SK-N-SH (cell line): ENCODE results near the gene PRM1. TPM values are rescaled to one million over a fixed set of nuclear protein-coding genes. Genes with fewer than 3 reads are reported as not detected.

Source experiments
- CTCF ChIA-PET: fragments of 300-600, 350-600 bp; formaldehyde crosslinking; extraction: SDS; loops from one replicate; lab custom pipeline; 2021; lab: Yijun Ruan, JAX
- POLR2A ChIA-PET: fragments of 350-600 bp; sonication (Branson Sonifier 250); formaldehyde crosslinking; extraction: SDS; loops from one replicate; lab custom pipeline; 2020; ENCODE audit warnings: antibody characterized with exemption, inconsistent platforms; lab: Yijun Ruan, JAX
- DNase-seq: peaks from one replicate; pipeline ENCODE4 v3.0.0; 2012
- H2AFZ ChIP-seq: fragments of 200-600 bp; sonication (generic); 2 replicates; pipeline ENCODE4 v1.8.1; 2016; ENCODE audit warnings: antibody characterized with exemption, mild to moderate bottlenecking, low read depth
- H3F3A ChIP-seq: fragments of 200-600 bp; sonication (generic); replicated peaks from 2 replicates; pipeline ENCODE3; 2016; ENCODE audit warnings: antibody characterized with exemption, mild to moderate bottlenecking; ENCODE audit not compliant: insufficient read depth
- H3K27ac ChIP-seq, 2 experiments: fragments of 200-500 bp in 1 of 2; fragments of 200-600 bp in 1 of 2; sonication (Bioruptor generic) in 1 of 2; sonication (generic), shearing (Covaris generic) in 1 of 2; 2 replicates each; pipeline versions ENCODE4 v1.5.1 to v1.6.1; 2014 to 2016; ENCODE audit warnings: low read depth in 2 of 2, inconsistent platforms in 1 of 2, low read length in 1 of 2, mild to moderate bottlenecking in 1 of 2, mixed read lengths in 1 of 2
- H3K27me3 ChIP-seq: fragments of 200-600 bp; sonication (generic), shearing (Covaris generic); 2 replicates; pipeline ENCODE4 v1.6.1; 2016; ENCODE audit warnings: mixed run types; ENCODE audit not compliant: insufficient read depth
- H3K36me3 ChIP-seq, 2 experiments: fragments of 200-500 bp in 1 of 2; fragments of 200-600 bp in 1 of 2; sonication (Bioruptor generic) in 1 of 2; sonication (generic) in 1 of 2; replicated peaks in 1 of 2; 2 replicates each; pipeline versions ENCODE3 to v1.5.1; 2014 to 2016; ENCODE audit warnings: low read length in 1 of 2, mild to moderate bottlenecking in 1 of 2; ENCODE audit not compliant: insufficient read depth in 2 of 2, control insufficient read depth in 1 of 2
- H3K4me1 ChIP-seq, 2 experiments: fragments of 200-500 bp in 1 of 2; fragments of 200-600 bp in 1 of 2; sonication (Bioruptor generic) in 1 of 2; sonication (generic), shearing (Covaris generic) in 1 of 2; 2 replicates each; pipeline versions ENCODE4 v1.5.1 to v1.6.1; 2014 to 2016; ENCODE audit warnings: low read depth in 1 of 2, low read length in 1 of 2, mixed run types in 1 of 2; ENCODE audit not compliant: insufficient read depth in 2 of 2, control insufficient read depth in 1 of 2
- H3K4me2 ChIP-seq: fragments of 200-600 bp; sonication (generic), shearing (Covaris generic); 2 replicates; pipeline ENCODE4 v1.6.1; 2017; ENCODE audit warnings: mixed run types
- H3K4me3 ChIP-seq, 2 experiments: fragments of 200-500 bp in 1 of 2; fragments of 200-600 bp in 1 of 2; sonication (Bioruptor generic) in 1 of 2; sonication (generic), shearing (Covaris generic) in 1 of 2; 2 replicates each; pipeline versions ENCODE4 v1.5.1 to v1.8.1; 2014 to 2016; ENCODE audit warnings: low read depth in 2 of 2, inconsistent platforms in 1 of 2, low read length in 1 of 2, mild to moderate bottlenecking in 1 of 2, mixed read lengths in 1 of 2, moderate library complexity in 1 of 2
- H3K79me2 ChIP-seq: fragments of 200-600 bp; sonication (generic); 2 replicates; pipeline ENCODE4 v1.8.1; 2017; ENCODE audit warnings: mild to moderate bottlenecking; ENCODE audit not compliant: insufficient read depth
- H3K9ac ChIP-seq: fragments of 200-600 bp; sonication (generic); 2 replicates; pipeline ENCODE4 v1.6.1; 2017; ENCODE audit warnings: mixed run types
- H3K9me2 ChIP-seq: fragments of 200-600 bp; sonication (generic); 2 replicates; pipeline ENCODE4 v1.6.1; 2017; ENCODE audit warnings: mixed run types
- H3K9me3 ChIP-seq: fragments of 200-600 bp; sonication (generic); 2 replicates; pipeline ENCODE4 v1.6.1; 2017; ENCODE audit warnings: mixed run types, mild to moderate bottlenecking, moderate library complexity
- H4K20me1 ChIP-seq: fragments of 200-600 bp; sonication (generic); 2 replicates; pipeline ENCODE4 v1.6.1; 2017; ENCODE audit warnings: mild to moderate bottlenecking, mixed run types; ENCODE audit not compliant: insufficient read depth
- CHD2 ChIP-seq: fragments of 150-350 bp; IDR thresholded peaks from 2 replicates; pipeline ENCODE4 v1.6.1; 2018; ENCODE audit warnings: low read length; ENCODE audit not compliant: partially characterized antibody
- EP300 ChIP-seq, 2 experiments: IDR thresholded peaks; 2 replicates each; pipeline versions ENCODE4 v1.4.0 to v1.6.1; 2012; ENCODE audit warnings: borderline replicate concordance in 1 of 2, low read depth in 1 of 2, low read length in 1 of 2
- EZH2phosphoT487 ChIP-seq: fragments of 200-600 bp; sonication (generic); IDR thresholded peaks from 2 replicates; pipeline ENCODE4 v1.6.1; 2017; ENCODE audit warnings: low read depth, mixed run types, mild to moderate bottlenecking, antibody characterized with exemption, moderate library complexity, borderline replicate concordance
- FOSL2 ChIP-seq: IDR thresholded peaks from 2 replicates; pipeline ENCODE4 v1.4.0; 2012; ENCODE audit warnings: low read depth, mild to moderate bottlenecking, moderate library complexity, borderline replicate concordance
- FOXJ3 ChIP-seq: sonication (generic); formaldehyde crosslinking; IDR thresholded peaks from 2 replicates; pipeline ENCODE4 v1.5.1; 2020; ENCODE audit warnings: mild to moderate bottlenecking, missing genetic modification reagents
- FOXM1 ChIP-seq: IDR thresholded peaks from 2 replicates; pipeline ENCODE4 v1.4.0; 2012; ENCODE audit warnings: low read depth, mild to moderate bottlenecking
- MEF2A ChIP-seq: IDR thresholded peaks from 2 replicates; pipeline ENCODE4 v1.4.0; 2012; ENCODE audit warnings: low read depth, borderline replicate concordance
- MXI1 ChIP-seq: IDR thresholded peaks from 2 replicates; pipeline ENCODE4 v1.6.1; 2012; ENCODE audit warnings: mild to moderate bottlenecking, low read depth, low read length, improper control_type of control experiment
- NFIC ChIP-seq: IDR thresholded peaks from 2 replicates; pipeline ENCODE4 v1.4.0; 2012; ENCODE audit warnings: borderline replicate concordance
- NRF1 ChIP-seq: IDR thresholded peaks from 2 replicates; pipeline ENCODE4 v1.6.1; 2012; ENCODE audit warnings: low read depth, mild to moderate bottlenecking, low read length
- POLR2AphosphoS5 ChIP-seq: IDR thresholded peaks from 2 replicates; pipeline ENCODE4 v1.6.1; 2012; ENCODE audit warnings: low read depth, low read length
- RAD21 ChIP-seq: IDR thresholded peaks from 2 replicates; pipeline ENCODE4 v1.6.1; 2012; ENCODE audit warnings: mild to moderate bottlenecking, low read length
- RXRA ChIP-seq: IDR thresholded peaks from 2 replicates; pipeline ENCODE4 v1.4.0; 2012; ENCODE audit warnings: low read depth, mild to moderate bottlenecking, borderline replicate concordance
- TAF1 ChIP-seq: IDR thresholded peaks from 2 replicates; pipeline ENCODE4 v1.6.1; 2012; ENCODE audit warnings: low read depth, mild to moderate bottlenecking, low read length, moderate library complexity, borderline replicate concordance
- TCF12 ChIP-seq: IDR thresholded peaks from 2 replicates; pipeline ENCODE4 v1.4.0; 2012
- USF1 ChIP-seq: IDR thresholded peaks from 2 replicates; pipeline ENCODE4 v1.4.0; 2012; ENCODE audit warnings: low read depth, borderline replicate concordance
- ZBTB33 ChIP-seq: IDR thresholded peaks from 2 replicates; pipeline ENCODE4 v1.4.0; 2012; ENCODE audit warnings: low read depth, borderline replicate concordance
- WGBS: methylation state at CpG from one replicate; pipeline ENCODE4 v1.1.6; 2017; ENCODE audit warnings: low lambda C conversion rate; 5-methylcytosine and 5-hydroxymethylcytosine counted together
- polyA plus RNA-seq, 3 experiments: library from polyadenylated mRNA; depleted of rRNA; stranded (reverse); fragments of >200 nt; gene quantifications; 2 replicates each; pipeline ENCODE4 v1.2.3, GENCODE V29; 2012
- TF ChIP-seq, protein P1 (sequence below): fragments of 200-600 bp; sonication (generic); IDR thresholded peaks from 2 replicates; pipeline ENCODE4 v1.6.1; 2017; ENCODE audit warnings: antibody characterized with exemption, mild to moderate bottlenecking, moderate library complexity

PRM1 gene
- polyA plus RNA-seq, 1 of the 3 experiments (the other 2 are of a cell fraction): not detected

DNA sequence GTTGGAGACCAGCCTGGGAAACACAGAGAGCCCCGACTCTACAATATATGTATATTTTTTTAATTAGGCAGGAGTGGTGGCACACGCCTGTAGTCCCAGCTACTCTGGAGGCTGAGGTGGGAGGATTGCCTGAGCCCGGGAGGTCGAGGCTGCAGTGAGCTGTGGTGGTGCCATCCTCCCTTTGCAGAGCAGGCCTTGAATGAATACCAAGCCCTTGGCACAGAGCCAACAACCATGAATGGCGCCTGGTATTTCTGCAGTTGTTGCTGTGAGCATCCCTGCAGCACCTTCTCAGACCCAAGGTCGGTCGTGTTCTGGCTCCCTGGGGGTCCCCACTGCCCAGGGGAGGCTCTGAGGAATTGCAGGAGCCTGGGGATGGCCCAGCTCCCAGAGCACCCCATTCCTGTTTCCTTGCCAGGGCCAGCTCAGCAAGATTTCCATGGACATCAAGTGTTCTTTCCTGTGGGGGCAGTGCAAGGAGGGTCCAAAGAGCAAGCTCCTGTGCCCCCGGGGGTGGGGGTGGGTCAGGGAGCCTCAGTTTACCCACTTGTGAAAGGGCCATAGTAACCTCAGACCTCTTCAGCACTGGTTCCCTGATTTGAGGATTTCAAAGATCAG is 38.5 kb upstream of the PRM1 start:
- Histone ChIP-seq H4K20me1 (no peaks in the 10 kb centered on the region), H3K4me1 (peaks cover 0 to 3% of the 10 kb centered on the region in 2 experiments; a peak in 1 of 4 replicates), H3K27ac (no peak overlapping the region), H3K36me3 (no peaks in the 10 kb centered on the region), H3K9ac (no peak overlapping the region), H2AFZ (no peak overlapping the region), H3K4me2 (no peak overlapping the region), H3F3A (peaks cover 4% of the 10 kb centered on the region)
- CTCF ChIA-PET: interaction anchor here (1.0 to 1.3 kb wide), 4 partner anchors 14 to 356 kb away, joined by 3 to 4 read pairs (median 3); no protein-coding TSS in a partner anchor
- DNase-seq: peak; percentile 67
- POLR2A ChIA-PET: interaction anchor here (1.1 kb wide), 1 partner anchor 22 kb away, joined by 3 read pairs; no protein-coding TSS in a partner anchor
- WGBS: 34% methylated on average over 5 of the region's 8 CpGs
- TF ChIP-seq RXRA (no peak), RAD21 (no peak), CHD2 (no peak), TCF12 (no peak), NFIC (peak; percentile 91), POLR2AphosphoS5 (no peak), ZBTB33 (no peak), FOXM1 (no peak)
- TF ChIP-seq, all 33 proteins: peak for 1
- Histone ChIP-seq H3K9me3 (no peaks in the 10 kb centered on the region), H3K4me3 (no peak overlapping the region), H3K79me2 (no peaks in the 10 kb centered on the region), H3K9me2 (no peaks in the 10 kb centered on the region), H3K27me3 (no peaks in the 10 kb centered on the region)

- WGBS: 82% methylated on average over 8 of the region's 8 CpGs
- Histone ChIP-seq H3K4me1 (peaks cover 0 to 3% of the 10 kb centered on the region in 2 experiments; a peak in 1 of 4 replicates), H3K27ac (no peak overlapping the region), H3K4me3 (no peak overlapping the region), H3K79me2 (no peaks in the 10 kb centered on the region), H2AFZ (no peak overlapping the region), H3K9ac (no peak overlapping the region), H3K27me3 (no peaks in the 10 kb centered on the region), H4K20me1 (no peaks in the 10 kb centered on the region), H3F3A (peaks cover 4% of the 10 kb centered on the region), H3K4me2 (no peak overlapping the region), H3K36me3 (no peaks in the 10 kb centered on the region), H3K9me2 (no peaks in the 10 kb centered on the region), H3K9me3 (no peaks in the 10 kb centered on the region)
- POLR2A ChIA-PET: interaction anchor here (1.1 kb wide), 1 partner anchor 21 kb away, joined by 3 read pairs; no protein-coding TSS in a partner anchor
- TF ChIP-seq CHD2 (no peak), MEF2A (no peak), USF1 (no peak), EZH2phosphoT487 (no peak), RXRA (no peak), EP300 (IDR thresholded peaks at IDR 0.05; ENCODE audit: borderline replicate concordance in 1 of 2, low read depth in 1 of 2, low read length in 1 of 2) (no peak), ZBTB33 (no peak), FOXJ3 (no peak), RAD21 (no peak), FOSL2 (no peak), TAF1 (no peak), NFIC (no peak), NRF1 (no peak), MXI1 (no peak), FOXM1 (no peak)
- TF ChIP-seq, protein P1, sequence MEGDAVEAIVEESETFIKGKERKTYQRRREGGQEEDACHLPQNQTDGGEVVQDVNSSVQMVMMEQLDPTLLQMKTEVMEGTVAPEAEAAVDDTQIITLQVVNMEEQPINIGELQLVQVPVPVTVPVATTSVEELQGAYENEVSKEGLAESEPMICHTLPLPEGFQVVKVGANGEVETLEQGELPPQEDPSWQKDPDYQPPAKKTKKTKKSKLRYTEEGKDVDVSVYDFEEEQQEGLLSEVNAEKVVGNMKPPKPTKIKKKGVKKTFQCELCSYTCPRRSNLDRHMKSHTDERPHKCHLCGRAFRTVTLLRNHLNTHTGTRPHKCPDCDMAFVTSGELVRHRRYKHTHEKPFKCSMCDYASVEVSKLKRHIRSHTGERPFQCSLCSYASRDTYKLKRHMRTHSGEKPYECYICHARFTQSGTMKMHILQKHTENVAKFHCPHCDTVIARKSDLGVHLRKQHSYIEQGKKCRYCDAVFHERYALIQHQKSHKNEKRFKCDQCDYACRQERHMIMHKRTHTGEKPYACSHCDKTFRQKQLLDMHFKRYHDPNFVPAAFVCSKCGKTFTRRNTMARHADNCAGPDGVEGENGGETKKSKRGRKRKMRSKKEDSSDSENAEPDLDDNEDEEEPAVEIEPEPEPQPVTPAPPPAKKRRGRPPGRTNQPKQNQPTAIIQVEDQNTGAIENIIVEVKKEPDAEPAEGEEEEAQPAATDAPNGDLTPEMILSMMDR: no peak
- CTCF ChIA-PET: interaction anchor here (0.9 to 1.2 kb wide), 4 partner anchors 15 to 63 kb away, joined by 3 to 5 read pairs (median 4); no protein-coding TSS in a partner anchor
- no peak for DNase-seq
These were observed 37.7 kb upstream of the PRM1 start for GRCh38 chr16:11318817-11319216.
